Stimulated activated effector memory CD8-positive, alpha-beta T cell treated with anti-CD3 and anti-CD28 coated beads, Interleukin-12 subunit alpha, Interleukin-12 subunit beta, amount 100 ng/mL, for 72 hours (primary cell): ENCODE data around the gene MBNL2.

ENCODE experiments used
- ATAC-seq: fragments of 150-1000 bp; cut with Tn5 transposase; 2 replicates; pipeline ENCODE4 v1.10.0; 2021
- DNase-seq, 2 donors: peaks; one replicate each; pipeline ENCODE4 v3.0.0; 2021 to 2022; ENCODE audit warnings: low spot score in 2 of 2
- H3K27ac Mint-ChIP-seq: one replicate; pipeline ENCODE4 v1.8.0; 2022; ENCODE audit warnings: mild to moderate bottlenecking, mixed read lengths
- H3K36me3 Mint-ChIP-seq: one replicate; pipeline ENCODE4 v1.8.0; 2022; ENCODE audit warnings: mild to moderate bottlenecking, mixed read lengths
- H3K4me1 Mint-ChIP-seq: one replicate; pipeline ENCODE4 v1.8.0; 2022; ENCODE audit warnings: mixed read lengths
- H3K4me3 Mint-ChIP-seq: one replicate; pipeline ENCODE4 v1.8.0; 2022; ENCODE audit warnings: mild to moderate bottlenecking, mixed read lengths
- H3K9me3 Mint-ChIP-seq: one replicate; pipeline ENCODE4 v1.8.0; 2022; ENCODE audit warnings: mixed read lengths

Gene MBNL2, protein sequence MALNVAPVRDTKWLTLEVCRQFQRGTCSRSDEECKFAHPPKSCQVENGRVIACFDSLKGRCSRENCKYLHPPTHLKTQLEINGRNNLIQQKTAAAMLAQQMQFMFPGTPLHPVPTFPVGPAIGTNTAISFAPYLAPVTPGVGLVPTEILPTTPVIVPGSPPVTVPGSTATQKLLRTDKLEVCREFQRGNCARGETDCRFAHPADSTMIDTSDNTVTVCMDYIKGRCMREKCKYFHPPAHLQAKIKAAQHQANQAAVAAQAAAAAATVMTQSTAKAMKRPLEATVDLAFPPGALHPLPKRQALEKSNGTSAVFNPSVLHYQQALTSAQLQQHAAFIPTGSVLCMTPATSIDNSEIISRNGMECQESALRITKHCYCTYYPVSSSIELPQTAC

DNA sequence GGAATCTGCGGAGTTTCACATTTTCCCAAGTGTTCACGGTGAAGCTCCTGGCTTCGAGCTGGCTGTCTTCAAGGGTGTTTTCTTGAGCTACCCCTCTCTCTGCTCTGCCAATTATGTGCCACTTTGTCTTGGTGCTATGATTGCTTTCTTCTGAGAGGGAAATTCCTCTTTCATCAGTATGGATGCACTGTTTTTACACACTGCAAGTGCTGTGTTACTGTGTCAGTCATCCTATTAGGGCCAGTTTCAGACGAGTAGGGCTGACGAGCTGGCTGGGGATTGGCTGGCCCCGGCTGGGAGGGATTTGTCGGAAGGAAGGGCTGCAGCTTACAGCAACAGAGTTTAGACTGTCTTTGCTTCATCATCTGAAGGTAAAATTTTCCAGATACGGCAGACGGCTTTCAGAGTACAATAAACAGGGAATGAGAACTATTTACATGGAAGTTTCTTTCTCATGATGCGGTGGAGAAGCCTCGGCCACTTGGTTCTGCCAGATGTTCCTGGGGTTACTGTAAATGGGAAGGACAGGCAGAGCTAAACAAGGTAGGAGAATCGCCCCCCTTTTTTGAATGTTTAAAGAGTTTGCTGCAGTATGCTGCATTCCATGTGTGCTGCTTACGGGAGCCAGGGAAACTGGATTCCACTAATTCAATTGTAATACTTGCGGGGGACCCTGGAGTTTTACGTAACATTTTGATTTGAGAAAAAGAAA, at the start of gene MBNL2:
TSS of gene MBNL2 (plus strand) at position 345 of the 712 bp plus-strand sequence. CDS start 53,903 bp downstream, outside the sequence.
- DNase-seq (peak; percentile 66 to 89), ATAC-seq (peak; percentile 98)
- peak within 1 kb of the TSS; percentile 98 for H3K27ac Mint-ChIP-seq
- no peaks in the 10 kb centered on the region for H3K9me3 Mint-ChIP-seq
- peak within 1 kb of the TSS; percentile 76 for H3K4me3 Mint-ChIP-seq
- no peaks in the 10 kb centered on the region for H3K36me3 Mint-ChIP-seq
- H3K4me1 Mint-ChIP-seq = peaks cover 25% of the 10 kb centered on the region

DNA sequence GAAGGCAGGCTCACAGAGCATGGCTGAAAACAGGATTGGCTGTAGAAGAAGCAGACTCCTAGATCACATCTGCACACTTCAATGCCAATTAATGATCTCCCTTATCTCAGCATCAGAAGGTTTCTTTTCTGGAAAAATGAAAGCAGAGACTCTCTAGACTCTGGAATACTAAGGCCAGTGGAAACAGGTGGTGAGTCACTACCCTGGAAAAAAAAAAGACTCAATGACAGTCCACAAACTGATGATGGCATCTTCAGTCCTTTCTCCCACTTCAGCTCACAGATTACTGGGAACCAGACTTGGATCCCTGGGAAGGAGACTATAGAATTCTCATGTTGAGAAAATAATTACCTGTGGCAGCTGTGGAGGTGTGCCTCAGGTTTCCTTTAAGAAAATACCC, 47.5 kb upstream of the MBNL2 start:
- Mint-ChIP-seq H3K36me3 (no peaks in the 10 kb centered on the region), H3K9me3 (peaks cover 3% of the 10 kb centered on the region), H3K4me1 (peaks cover 7% of the 10 kb centered on the region), H3K27ac (no peak overlapping the region), H3K4me3 (no peak overlapping the region)
- ATAC-seq (no peak), DNase-seq (no peak)

DNA sequence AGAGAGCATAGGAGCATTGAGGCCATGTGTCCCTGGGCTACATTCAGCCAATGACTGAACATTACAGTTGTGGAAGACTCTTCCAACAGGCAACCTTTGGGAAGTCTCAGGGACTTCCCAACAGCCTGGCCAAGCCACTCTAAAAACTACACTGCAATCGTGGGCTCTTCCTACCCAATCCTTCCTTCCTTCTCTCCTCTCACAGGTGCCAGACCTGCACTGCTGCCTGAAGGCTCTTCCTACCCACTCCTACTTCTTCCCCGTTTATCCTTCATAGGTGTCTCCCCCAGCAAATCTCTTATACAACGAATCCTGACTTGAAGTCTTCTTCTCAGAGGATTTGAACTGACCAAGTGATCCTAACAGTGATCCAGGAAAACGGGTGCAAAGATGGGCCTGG, 47.1 kb upstream of the MBNL2 start:
- no peak for ATAC-seq
- Mint-ChIP-seq H3K4me3 (no peak overlapping the region), H3K27ac (no peak overlapping the region), H3K36me3 (no peaks in the 10 kb centered on the region), H3K9me3 (peaks cover 3% of the 10 kb centered on the region), H3K4me1 (peaks cover 7% of the 10 kb centered on the region)
- DNase-seq = no peak

DNA sequence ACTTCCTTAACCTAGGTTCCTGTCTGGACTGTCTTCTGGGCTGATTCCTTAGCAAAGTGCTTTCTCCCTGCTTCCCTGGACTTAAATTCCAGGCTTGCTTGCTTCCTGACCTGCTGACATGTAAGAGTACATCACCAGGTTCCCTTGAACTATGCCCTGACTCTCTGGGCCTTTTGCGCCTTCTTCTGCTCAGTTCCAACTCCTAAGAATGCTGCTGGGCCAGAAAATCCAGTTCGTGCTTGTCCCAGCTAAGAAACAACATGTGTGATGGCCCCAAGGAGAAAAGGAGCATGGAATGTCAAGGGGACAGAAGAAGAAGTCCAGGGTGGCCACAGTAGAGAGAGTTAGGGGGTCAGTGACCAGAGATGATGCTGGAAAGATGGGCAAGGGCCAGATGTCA, 42.6 kb upstream of the MBNL2 start:
- peaks cover 7% of the 10 kb centered on the region for H3K4me1 Mint-ChIP-seq
- ATAC-seq (no peak), DNase-seq (no peak)
- no peaks in the 10 kb centered on the region for H3K36me3 Mint-ChIP-seq
- H3K4me3 Mint-ChIP-seq = no peak overlapping the region
- H3K9me3 Mint-ChIP-seq = peaks cover 3% of the 10 kb centered on the region
- H3K27ac Mint-ChIP-seq = no peak overlapping the region

DNA sequence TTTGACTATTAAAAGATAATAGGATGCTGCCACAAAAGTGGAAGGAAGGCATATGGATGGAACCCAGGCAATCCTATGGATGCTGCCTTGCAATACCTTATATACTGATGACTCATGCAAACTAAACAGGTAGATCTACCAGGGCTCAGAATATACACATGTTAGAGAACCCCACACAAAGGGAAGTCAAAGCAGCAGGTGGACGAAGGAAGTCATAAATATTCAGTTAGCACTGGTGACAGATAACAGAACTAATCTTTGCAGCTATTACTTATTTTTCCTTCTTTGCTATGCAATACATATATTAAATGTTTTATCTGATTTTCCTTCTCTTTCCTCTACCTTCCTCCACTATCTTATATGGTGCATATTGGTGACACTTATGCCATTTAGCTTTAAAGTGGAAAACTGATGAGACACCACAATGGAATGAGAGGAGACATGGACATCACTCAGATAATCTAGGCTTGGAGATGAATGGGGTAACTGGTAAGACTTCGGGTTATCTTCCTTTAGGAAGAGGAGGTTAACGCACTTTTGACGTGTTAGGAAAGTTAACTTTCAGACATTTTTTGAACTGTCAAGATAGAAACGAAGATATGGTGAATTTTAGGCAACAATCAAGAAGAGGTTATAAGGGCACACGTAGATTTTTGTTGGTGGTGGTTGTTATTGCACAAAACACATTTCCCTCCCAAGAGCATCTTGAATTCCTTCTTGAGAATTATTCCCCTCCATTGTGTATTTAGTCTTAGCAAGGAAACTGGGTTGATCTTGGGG, 39.8 kb upstream of the MBNL2 start:
- DNase-seq (no peak), ATAC-seq (no peak)
- Mint-ChIP-seq H3K36me3 (no peaks in the 10 kb centered on the region), H3K4me1 (peaks cover 7% of the 10 kb centered on the region), H3K27ac (no peak overlapping the region), H3K9me3 (no peaks in the 10 kb centered on the region), H3K4me3 (no peak overlapping the region)

DNA sequence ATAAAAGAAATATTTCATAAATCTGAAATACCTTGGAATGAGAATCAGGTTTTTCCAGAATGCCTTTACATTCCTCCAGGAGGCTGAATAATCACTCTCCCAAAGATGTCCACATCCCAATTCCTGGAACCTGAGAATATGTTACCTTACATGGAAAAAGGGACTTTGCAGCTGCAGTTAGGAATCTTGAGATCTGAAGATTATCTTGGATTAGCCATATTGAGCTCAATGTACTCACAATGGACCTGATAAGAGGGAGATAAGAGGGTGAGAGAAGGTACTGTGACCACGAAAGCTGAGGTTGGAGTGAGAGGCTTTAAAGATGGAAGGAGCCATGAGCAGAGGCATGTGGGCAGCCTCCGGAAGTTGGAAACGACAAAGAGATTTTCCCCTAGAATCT, 36.8 kb upstream of the MBNL2 start:
- no peaks in the 10 kb centered on the region for H3K36me3 Mint-ChIP-seq
- peaks cover 11% of the 10 kb centered on the region for H3K4me1 Mint-ChIP-seq
- H3K9me3 Mint-ChIP-seq = no peaks in the 10 kb centered on the region
- no peak overlapping the region for H3K27ac Mint-ChIP-seq
- ATAC-seq (no peak), DNase-seq (no peak)
- no peak overlapping the region for H3K4me3 Mint-ChIP-seq

DNA sequence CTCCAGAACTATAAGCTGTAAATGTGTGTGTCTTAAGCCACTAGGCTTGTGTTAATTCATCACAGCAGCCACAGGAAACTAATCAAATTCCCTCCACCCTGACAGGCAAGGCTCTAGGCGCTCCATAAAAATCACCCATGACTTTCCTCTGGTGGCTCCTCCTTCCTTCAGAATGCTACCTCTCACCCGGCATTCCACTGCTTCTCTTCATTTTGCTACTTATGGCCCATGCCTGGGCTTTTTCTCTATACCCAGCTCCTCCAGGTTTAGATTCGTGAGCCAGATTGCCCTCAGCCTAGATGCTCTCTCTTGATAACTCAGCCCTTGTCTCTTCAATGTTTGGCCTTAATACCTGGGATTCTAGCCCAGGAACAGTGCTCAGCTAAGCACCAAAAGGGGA, 36.4 kb upstream of the MBNL2 start:
- DNase-seq (no peak), ATAC-seq (no peak)
- no peak overlapping the region for H3K4me3 Mint-ChIP-seq
- no peaks in the 10 kb centered on the region for H3K36me3 Mint-ChIP-seq
- H3K4me1 Mint-ChIP-seq = peaks cover 11% of the 10 kb centered on the region
- no peaks in the 10 kb centered on the region for H3K9me3 Mint-ChIP-seq
- no peak overlapping the region for H3K27ac Mint-ChIP-seq

DNA sequence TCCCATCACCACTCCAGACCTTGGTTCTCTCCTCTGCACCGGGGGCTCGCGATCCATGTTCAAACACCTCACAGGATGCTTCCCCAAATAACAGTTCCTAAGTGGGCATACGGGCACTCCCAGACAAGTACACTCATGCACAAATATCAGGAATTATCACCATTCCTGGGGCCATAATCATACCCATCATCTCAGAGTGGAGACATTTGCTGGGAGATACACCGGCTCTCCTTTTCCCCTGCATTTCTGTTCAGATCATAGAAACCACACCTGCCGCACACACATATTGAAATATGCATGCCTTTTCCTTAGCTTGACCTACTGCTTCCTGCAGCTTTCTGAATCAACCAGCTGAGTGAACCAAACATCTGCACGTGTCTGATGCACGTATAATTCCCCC, 33.9 kb upstream of the MBNL2 start:
- no peak for ATAC-seq
- no peaks in the 10 kb centered on the region for H3K9me3 Mint-ChIP-seq
- H3K27ac Mint-ChIP-seq = no peak overlapping the region
- peaks cover 11% of the 10 kb centered on the region for H3K4me1 Mint-ChIP-seq
- DNase-seq = no peak
- no peaks in the 10 kb centered on the region for H3K36me3 Mint-ChIP-seq
- no peak overlapping the region for H3K4me3 Mint-ChIP-seq

DNA sequence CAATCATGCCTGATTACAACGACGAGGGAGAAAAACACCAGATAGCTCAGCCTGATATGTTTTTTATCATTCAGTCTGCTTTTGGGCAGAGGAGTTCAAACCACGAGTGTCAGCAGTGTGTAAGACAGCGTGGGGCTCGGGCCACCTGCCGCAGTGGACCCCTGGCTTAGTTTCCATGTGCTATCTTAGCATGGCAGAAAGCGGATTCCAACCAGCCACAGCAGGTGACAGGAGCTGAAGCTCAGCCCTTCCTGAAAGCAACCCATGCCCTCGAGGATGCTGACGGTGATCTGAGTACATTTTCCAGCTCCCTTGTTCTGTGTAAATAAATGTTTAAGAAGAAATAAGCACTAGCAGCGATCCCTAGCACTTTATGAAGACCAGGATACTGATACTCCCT, 32.2 kb upstream of the MBNL2 start:
- Mint-ChIP-seq H3K4me1 (peaks cover 11% of the 10 kb centered on the region), H3K27ac (no peak overlapping the region), H3K36me3 (no peaks in the 10 kb centered on the region), H3K9me3 (no peaks in the 10 kb centered on the region), H3K4me3 (no peak overlapping the region)
- DNase-seq (no peak), ATAC-seq (no peak)

DNA sequence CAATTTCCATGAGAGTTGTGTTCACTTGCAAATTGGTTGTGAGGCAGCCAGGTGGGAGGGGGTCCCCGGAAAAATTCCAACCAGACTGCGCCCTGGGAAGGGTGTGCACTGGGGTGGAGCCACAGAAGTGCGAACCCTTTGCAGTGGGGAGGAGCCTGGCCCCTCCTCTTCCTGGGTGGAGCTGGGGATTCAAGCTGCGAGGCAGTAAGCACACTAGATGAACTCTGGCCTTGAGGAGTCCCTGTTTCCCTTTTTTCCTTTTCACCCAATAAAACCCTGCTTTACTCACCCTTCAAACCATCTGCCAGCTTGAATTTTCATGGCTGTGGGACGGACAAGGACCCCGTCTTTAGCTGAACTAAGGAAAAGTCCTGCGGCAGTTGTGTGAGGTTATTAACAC, 31.0 kb upstream of the MBNL2 start:
- peaks cover 11% of the 10 kb centered on the region for H3K4me1 Mint-ChIP-seq

DNA sequence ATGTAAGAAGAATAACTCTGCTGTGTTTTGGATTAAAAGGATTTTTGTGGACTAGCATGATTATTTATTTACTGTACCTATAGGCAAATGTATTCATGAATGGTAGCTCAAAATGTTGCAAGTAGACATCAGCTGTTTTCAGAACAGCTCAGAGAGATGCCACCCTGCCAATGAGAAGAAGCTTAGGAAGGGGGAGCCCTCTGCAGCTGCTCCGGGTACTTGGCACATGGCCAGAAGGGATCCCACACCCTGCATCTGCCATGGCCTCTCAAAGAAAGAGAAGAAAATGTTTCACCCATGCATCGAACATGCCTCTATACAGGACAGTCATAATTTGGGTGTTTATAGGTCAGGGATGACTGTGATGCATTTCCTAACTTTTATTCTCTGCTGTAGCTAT, 30.5 kb upstream of the MBNL2 start:
- H3K27ac Mint-ChIP-seq = no peak overlapping the region
- DNase-seq (no peak), ATAC-seq (peak; percentile 34)
- H3K4me3 Mint-ChIP-seq = no peak overlapping the region
- no peaks in the 10 kb centered on the region for H3K36me3 Mint-ChIP-seq
- peaks cover 11% of the 10 kb centered on the region for H3K4me1 Mint-ChIP-seq
- H3K9me3 Mint-ChIP-seq = no peaks in the 10 kb centered on the region

More for the DNA sequence above, 31.0 kb upstream of the MBNL2 start:
- no peak overlapping the region for H3K27ac Mint-ChIP-seq
- ATAC-seq (no peak), DNase-seq (no peak)
- no peaks in the 10 kb centered on the region for H3K9me3 Mint-ChIP-seq
- H3K4me3 Mint-ChIP-seq = no peak overlapping the region
- H3K36me3 Mint-ChIP-seq = no peaks in the 10 kb centered on the region

DNA sequence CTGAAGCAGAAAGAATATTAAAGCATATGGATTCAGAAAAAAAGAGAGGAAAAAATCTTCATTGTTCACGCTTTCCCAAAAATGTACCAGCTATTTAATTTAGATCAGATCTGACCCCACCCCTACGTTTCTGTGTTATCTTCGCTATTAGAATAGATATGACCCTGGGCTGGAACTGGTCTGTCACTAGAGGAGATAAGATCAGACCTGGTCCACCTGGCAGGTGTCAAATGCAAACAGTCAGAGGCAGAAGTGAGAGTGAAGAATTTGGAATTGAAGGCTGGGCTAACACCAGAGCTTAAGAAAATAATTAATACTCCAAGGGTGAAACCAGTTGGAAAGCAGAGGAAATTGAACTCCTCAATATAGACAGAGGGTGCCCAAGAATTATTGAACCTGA, 30.0 kb upstream of the MBNL2 start:
- H3K4me1 Mint-ChIP-seq = peaks cover 11% of the 10 kb centered on the region
- H3K27ac Mint-ChIP-seq = no peak overlapping the region
- H3K36me3 Mint-ChIP-seq = no peaks in the 10 kb centered on the region
- H3K4me3 Mint-ChIP-seq = no peak overlapping the region
- ATAC-seq (no peak), DNase-seq (no peak)
- no peaks in the 10 kb centered on the region for H3K9me3 Mint-ChIP-seq

DNA sequence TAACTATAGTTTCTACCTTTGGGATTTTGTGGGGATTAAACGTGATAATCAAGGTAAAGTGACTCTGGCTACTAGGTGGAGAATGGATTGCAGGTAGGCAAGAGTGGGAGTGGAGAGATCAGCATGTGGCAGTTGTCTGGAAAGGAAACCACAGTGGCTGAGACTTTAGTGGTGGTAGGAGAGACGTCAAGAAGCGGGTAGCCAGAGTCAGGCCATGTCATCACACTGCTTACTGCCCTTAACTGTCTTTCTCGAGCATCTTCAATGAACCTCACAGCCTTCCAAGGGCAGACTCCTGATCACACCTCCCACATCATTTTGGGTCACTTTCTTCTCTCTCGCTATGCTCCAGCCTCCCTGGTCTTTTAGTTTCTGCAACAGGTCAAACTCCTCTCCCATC, 28.6 kb upstream of the MBNL2 start:
- ATAC-seq = no peak
- DNase-seq = no peak
- Mint-ChIP-seq H3K4me1 (peaks cover 8% of the 10 kb centered on the region), H3K27ac (no peak overlapping the region), H3K36me3 (no peaks in the 10 kb centered on the region), H3K9me3 (peaks cover under 1% of the 10 kb centered on the region), H3K4me3 (no peak overlapping the region)

DNA sequence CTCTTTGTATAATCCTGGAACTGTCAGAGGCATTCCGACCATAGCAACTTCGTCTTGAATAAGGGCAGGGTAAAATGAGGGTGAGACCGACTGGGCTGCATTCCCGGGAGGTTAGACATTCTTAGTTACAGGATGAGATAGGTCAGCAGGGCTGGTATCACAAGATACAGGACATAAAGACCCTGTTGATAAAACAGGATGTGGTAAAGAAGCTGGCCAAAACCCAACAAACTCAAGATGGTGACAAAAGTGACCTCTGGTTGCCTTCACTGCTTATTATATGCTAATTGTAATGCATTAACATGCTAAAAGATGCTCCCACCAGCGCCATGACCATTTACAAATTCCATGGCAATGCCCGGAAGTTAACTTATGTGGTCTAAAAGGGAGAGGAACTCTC, 27.7 kb upstream of the MBNL2 start:
- Mint-ChIP-seq H3K36me3 (no peaks in the 10 kb centered on the region), H3K4me3 (no peak overlapping the region), H3K9me3 (peaks cover 5% of the 10 kb centered on the region), H3K4me1 (peaks cover 9% of the 10 kb centered on the region), H3K27ac (no peak overlapping the region)
- DNase-seq (no peak), ATAC-seq (no peak)

DNA sequence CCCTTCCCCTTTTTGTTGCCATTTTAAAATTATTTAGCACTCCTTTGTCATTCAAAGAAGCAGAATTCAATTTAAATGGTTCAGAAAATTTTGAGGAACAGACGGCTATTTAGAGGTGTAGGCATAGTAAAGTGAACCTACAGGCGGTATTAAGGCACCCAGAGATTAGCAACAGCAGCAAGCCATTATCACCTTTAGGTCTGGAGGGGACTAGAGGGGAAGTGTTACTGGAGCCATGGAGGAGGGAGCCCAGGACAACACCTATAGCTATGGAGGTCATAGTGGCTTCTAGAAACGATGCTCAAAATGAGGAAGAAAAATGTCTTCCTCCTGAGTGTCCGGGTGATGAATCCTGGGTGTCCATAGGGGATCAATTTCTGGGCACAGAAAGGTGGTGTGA, 25.8 kb upstream of the MBNL2 start:
- no peaks in the 10 kb centered on the region for H3K36me3 Mint-ChIP-seq
- ATAC-seq (no peak), DNase-seq (no peak)
- H3K27ac Mint-ChIP-seq = no peak overlapping the region
- H3K9me3 Mint-ChIP-seq = peaks cover 5% of the 10 kb centered on the region
- H3K4me1 Mint-ChIP-seq = peaks cover 9% of the 10 kb centered on the region
- no peak overlapping the region for H3K4me3 Mint-ChIP-seq
